Stimulated activated CD8-positive, alpha-beta memory T cell treated with anti-CD3 and anti-CD28 coated beads, Interleukin-4, amount 100 ng/mL, for 48 hours (primary cell): ENCODE results near the gene MTOR.
"Not testable (repeated sequence)": the region's sequence is repeated elsewhere in the genome, so short reads cannot be mapped to it uniquely, and the experiment has no call there.

Experiments
- DNase-seq: peaks from one replicate; pipeline ENCODE4 v3.0.0-alpha.2; 2020

Gene MTOR

DNA sequence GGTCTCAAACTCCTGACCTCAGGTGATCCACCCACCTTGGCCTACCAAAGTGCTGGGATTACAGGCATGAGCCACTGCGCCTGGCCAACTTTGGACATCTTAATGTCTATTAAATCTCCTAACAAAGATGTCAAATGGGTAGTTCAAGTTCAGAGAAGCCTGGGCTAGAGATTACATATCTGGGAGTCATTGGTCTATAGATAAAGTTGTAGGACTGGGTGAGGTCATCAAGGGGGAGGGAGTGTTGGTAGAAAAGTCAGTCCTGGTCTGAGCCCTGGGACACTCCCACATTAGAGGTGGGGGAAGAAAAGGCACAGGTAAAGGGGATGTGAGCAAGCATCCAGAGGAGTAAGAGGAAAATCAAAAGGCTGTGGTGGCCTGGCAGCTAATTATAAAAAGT, 17.3 kb upstream of the MTOR start:
- no peak for DNase-seq

DNA sequence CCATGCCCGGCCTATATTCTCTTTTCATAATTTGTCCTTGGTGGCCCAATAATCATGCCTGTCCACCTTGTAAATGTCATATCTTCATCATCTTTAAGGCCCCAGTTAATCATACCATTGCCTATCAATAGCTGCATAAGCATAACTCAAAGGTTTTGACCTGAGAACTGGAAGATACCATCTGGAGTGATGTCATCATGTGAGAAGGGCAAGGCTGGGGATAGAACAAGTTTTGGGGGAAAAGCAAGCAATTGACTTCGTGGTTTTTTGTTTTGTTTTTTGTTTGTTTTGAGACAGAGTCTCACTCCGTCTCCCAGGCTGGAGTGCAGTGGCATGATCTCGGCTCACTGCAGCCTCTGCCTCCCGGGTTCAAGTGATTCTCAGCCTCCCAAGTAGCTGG, 16.8 kb upstream of the MTOR start:
- DNase-seq: no peak

DNA sequence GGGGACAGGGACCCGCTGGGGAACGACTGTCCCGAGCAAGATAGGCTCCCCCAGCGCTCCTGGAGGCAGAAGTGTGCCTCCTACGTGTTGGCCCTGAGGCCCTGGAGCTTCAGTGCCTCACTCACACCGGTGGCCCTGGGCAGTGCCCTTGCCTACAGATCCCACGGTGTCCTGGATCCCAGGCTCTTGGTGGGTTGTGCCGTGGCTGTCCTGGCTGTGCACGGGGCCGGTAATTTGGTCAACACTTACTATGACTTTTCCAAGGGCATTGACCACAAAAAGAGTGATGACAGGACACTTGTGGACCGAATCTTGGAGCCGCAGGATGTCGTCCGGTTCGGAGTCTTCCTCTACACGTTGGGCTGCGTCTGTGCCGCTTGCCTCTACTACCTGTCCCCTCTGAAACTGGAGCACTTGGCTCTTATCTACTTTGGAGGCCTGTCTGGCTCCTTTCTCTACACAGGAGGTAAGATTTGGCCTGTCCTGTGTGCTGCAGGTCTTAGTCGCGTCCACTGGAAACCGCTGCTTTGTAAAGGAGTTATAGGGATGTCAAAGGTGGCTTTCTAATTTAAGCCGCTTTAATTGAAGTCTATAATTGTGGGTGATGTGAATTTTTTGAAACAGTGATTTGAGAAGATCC, 11.4 kb upstream of the MTOR start:
- DNase-seq: no peak

DNA sequence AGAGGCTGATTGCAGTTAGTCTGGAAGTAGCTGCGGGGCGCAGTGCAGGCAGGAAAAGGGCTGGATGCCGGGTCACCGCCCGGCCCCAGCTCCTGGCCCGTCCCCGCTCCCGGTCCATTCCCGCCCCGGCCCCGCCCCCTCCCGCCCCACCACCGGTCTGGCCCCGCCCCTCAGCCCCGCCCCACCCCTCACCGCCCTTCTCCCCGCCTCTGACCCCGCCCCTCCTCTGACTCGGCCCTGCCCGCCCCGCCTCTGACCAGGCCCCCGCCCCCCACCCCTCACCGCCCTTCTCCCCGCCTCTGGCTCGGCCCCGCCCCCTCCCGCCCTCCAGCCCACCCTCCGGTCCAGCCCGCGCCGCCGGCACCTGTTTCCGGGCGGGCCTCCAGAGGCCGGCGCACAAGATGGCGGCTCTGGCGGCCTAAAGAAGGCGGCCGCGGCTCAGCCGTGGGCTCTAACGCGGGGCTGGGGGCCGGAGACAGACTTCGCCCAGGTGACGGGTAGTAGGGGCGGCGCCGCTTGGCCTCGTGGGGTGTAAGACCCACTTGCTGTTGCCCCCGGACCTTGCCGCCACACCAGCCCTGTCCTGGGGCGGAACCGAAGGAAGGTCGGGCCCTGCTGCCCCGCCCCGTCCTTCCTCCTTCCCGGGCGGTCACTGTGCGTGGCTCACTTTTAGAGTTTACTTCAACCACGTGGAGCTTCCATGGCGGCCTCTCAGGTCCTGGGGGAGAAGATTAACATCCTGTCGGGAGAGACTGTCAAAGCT, 10.7 kb upstream of the MTOR start, which contains the start of gene UBIAD1:
Gene UBIAD1 (plus strand): TSS at position 367 of the 763 bp plus-strand sequence. CDS start 334 bp downstream, at position 701.
- DNase-seq: peak; percentile 88

DNA sequence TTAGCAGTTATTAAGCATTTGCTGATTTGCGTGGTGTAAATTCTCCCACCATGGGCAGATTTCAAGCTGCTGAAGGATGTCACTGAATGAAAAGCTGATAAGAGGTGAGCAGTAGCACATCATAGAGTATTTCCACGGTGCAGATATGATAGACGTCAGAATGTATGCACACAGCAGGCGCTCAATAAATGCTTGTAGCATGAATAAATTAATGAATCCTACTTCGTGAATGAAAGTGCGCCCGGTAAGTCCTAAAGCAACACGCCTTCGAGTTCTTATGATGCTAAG, 10.1 kb upstream of the MTOR start:
- no peak for DNase-seq

DNA sequence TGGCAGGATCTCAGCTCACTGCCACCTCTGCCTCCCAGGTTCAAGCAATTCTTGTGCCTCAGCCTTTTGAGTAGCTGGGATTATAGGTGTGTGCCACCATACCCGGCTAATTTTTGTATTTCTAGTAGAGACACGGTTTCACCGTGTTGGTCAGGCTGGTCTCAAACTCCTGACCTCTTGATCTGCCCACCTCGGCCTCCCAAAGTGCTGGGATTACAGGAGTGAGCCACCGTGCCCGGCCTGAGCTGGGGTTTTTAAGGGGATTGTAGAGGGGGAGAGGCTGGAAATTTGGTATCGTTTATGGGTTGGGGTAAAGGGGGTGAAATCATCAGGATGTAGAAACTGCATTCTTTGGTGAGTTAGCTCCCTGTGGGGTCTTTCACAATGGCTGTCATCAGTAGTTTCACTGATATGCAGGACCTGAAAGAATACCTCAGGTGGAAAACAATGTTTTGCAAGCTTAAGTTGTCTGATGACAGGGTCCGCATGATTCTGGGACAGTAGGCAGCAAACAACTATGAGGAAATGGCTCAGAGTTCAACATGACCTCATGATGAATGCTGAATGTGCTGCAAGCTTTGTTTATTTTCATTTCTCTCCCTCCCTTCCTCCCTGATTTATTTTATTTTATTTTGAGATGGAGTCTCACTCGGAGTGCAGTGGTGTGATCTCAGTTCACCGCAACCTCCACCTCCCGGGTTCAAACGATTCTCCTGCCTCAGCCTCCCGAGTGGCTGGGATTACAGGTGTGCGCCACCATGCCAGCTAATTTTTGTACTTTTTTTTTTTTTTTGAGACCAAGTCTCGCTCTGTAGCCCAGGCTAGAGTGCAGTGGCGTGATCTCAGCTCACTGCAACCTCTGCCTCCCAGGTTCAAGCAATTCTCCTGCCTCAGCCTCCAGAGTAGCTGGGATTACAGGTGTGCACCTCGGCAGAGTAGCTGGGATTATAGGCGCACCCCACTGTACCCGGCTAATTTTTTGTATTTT, 5.3 kb upstream of the MTOR start:
- DNase-seq: not testable (repeated sequence)

DNA sequence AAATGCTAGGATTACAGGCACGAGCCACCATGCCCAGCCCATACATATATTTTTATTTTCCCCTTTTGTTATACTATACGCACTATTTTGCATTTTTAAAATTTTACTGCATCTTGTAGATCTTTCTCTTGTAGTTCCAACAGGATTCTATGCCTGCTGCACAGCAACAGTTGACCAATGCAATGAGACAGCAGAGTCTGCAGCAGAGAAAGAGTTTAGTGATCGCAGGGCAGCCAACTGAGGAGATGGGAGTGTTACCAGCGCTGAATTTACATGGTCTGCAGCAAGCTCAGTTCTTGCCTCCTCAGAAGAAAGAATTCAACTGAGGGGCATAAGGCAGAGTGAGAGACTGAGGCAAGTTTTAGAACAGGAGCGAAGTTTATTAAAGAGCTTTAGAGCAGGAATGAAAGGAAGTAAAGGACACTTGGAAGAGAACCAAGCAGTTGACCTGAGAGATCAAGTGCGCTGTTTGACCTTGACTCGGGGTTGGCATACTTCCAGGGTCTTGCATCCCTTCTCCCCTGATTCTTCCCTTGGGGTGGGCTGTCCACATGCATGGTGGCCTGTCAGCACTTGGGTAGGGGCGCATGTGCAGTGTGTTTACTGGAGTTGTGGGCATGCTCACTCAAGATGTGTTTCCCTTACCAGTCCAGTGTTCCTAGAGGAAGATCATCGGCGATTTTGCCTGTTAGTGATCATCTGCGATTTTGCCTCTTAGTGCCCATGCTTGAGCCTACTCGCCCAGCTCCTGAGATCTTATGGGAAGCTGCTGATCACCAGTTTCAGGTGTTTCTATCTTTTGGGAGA, 4.1 kb upstream of the MTOR start:
- DNase-seq: no peak

DNA sequence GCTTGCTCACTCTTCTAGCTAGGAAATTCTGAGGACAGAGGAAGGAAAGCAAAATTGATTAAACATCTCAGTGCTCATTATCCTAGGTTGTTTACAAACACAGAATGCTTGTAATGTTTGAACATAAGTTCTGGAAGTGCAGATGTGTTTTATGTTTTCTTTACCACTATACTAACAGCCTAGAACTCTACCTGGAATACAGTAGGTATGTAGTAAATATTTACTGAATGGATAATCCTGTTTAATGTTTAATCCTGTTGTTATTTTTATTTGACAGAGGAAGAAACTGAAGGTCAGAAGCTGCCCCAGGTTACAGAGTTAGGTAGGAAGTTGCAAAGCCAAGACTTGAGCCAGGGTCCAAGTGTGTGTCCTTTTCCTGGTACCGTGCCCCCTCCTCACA, 6.1 kb downstream of the MTOR start:
- no peak for DNase-seq

DNA sequence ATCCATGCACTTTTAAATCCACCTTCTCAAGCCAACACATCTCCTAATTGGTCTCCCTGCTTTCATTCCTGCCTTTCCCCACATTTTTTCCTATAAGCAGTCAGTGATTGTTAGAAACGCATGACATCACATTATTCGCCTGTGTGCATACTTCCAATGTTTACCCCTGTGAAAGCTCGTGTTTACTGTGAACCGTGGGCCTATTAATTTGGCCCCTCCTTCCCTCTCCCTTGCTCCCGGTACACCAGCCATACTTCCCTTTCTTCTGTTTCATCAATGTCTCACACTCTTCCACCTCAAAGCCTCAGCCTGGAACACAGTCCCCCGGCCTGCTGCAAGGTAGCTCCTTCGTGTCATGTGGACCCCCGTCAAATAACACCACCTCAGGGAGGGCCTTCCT, 9.1 kb downstream of the MTOR start:
- no peak for DNase-seq

DNA sequence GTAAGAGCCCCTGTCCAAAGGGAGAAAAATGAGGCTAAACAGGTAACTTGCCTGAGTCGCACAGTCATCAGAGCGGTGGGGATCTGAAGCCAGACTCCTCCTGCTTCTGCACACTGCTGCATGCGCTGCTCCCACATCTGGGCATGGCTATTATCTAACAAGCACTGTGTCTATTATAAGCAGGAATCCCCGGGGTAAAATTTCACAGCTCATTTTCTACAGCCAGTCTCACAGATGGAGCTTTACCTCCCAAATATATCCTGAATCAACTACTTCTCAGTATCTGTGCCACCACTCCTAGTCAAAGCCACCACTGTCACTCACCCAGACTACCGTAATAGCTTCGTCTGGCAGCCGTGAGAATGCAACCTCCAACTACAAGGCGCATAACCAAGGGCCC, 9.8 kb downstream of the MTOR start:
- DNase-seq: no peak

DNA sequence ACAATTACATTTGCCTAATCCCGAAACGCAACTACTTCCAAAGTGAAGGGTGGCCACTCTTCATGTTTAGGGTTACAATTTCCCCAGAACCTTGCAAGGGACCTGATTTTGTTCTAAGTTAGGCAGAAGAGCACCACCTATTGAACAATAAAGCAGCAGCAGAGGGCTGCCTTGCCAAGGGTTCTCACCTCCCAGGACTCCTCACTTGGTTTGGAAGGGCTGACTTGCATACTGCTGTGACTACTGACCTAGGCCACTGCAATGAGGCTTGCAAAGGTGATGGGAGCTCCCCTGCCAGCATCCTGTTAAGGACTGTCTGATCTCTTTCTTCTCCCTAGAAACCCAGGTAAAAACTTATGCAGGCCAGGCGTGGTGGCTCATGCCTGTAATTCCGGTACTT, 14.2 kb downstream of the MTOR start:
- no peak for DNase-seq

DNA sequence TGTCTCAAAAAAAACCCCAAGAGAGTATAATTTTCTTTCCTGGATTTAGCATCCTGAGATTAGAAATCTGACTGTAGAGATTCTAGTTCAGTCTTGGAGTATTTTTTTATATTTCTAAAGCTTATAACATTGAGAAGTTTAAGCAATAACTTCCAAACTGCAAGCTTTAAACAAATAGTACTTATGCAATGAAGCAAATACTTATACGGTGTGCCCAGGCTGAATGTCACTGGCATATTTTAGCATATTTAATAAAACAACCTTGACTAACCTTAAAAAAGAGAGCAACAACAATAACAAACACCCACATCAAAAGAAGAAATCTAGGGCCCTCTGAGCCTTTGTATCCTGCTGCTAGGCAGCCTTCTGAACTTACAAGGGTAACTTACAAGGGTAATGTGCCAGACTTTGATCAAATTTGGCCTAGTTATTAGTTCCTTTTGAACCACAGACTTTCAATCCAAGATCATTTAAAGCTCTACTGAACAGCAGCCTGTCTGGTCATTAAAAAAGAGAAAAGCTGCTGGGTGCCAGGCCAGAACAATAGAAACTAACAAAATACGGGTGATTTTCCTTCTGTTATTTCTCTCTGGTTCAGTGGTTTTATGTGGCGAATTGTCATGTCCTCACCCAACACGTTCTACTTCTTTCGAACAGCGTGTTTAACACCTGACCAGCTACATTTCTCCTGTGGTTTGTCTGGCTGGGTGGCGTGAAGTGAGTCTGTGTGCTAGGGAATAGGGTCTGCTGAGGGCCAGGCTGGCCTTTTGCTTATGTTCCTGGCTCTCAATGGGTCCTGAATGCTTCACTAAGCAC, 16.2 kb downstream of the MTOR start:
- no peak for DNase-seq

DNA sequence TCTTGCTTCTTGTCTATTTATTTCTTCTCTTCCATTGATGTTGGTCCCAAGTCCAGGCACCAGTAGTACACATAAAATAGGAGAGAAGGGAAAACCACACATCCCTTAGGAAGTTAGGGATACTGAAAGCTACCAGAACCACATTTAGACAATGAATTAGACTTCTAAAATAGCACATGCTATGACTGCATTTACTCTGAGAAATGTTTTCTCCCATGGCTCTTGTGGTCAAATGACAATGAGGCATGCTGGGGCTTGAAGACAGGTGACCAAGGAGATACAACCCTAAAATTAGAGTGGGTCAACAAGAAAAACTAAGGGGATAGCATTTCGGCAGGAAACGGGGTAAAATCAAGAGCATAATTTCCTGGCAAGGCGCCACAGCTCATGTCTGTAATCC, 17.1 kb downstream of the MTOR start:
- DNase-seq: no peak

DNA sequence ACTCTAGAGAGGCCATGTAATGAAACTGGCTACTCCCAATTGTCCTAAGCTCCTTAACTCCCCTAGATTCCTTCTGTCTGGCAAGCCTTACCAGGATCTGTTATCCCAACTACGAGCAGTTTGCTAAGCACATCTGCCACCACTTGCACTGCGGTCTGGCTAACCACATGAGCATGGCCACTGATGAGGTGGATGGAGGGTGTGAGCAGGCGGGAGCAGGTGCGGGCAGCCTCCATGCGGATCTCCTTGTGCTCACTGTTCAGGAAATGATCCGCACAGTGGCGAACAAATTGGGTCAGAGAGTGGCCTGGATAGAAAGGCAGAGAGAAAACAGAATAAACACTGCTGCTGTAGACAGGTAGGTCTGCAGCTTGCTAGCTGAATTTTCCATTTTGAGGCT, 24.0 kb downstream of the MTOR start:
- no peak for DNase-seq

DNA sequence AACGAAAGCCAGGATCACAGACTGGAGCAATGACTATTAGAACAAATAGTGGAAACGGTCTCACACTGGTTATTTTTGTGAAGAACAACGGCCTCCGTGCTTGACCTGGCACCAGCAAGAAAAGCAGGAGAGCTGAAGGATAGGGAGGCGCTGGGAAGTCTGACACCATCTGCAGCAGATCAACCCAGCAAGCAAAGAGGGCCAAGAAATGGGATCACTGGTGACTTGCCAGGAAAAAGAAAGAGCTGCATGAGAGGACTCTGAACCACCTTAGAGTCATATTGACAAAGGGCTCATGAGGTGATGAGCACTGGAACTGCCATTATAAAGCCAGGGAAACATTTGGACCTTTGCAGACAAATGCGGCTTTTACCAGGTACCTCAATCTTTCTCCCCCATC, 25.0 kb downstream of the MTOR start:
- no peak for DNase-seq

DNA sequence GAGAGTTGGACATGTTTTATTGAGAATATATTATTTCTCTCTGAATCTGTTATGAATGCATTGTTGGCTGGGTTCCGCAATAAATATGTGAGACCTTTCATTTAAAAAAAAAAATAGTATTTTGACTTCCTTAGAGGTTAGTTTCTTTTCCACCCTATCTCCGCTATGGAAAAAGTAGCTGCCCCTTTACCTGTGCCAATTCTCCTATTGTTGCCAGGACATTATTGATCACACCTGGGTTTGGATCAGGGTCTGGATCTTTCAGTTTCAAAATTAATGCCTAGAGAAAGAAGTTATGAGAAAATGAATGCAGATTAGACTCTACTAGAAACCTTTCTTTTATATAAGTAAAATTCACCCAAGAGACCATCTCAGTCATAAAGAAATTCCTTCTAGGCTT, 29.1 kb downstream of the MTOR start:
- no peak for DNase-seq

DNA sequence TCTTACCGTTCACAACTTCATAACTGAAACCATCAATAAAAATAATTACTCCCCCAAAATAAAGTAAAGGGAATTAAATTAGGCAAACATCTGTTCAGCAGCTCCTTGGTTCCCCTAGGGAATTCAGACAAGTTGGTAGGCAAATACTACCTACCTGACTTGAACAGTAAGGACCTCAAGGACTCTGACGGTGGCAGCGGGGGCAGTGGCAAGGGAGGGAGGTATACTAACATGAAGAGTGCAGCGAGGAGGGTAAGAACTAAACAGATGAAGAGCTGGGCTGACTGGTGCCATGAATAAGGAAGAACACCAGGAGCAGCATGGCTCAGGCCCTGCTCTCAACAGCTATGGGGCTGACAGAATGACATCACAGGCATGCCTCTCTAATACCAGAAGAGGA, 33.1 kb downstream of the MTOR start:
- DNase-seq: no peak

DNA sequence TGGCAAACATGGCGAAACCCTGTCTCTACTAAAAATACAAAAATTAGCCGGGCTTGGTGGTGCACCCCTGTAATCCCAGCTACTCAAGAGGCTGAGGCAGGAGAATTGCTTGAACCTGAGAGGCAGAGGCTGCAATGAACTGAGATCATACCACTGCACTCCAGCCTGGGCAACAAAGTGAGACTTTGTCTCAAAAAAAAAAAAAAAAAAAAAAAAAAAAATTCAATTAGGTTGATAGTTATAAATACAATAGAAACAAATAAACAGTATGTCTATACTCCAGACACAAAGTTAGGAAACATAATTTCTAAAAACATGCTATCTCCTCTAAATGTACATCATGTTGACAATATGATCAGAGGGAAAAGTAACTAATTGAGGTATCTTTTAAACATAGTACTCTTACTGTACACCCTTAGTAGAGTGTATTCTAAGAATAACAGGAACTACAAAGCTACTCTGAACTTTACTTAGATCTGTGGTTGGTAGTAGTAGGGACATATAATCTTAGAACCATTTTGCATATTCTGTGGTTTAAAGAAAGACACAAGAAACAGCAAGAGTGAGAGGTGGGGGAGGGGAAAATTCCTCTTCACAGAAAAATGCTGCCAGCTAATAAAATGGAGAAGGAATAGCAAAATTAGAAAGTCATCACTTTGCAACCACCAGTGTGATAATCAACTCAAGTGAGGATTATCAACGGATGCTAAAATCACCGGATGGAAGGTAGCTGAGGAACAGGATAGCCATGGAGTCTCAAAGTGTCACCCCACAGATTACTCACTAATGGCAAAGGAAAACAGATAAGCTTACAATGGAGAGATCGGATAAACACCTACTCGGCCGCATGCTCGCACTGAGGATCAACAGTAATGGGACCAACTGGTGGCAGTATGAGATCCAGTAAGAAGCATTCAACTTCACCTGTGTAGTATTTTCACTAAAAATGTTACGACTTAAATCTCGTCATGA, 35.0 kb downstream of the MTOR start:
- DNase-seq: no peak

DNA sequence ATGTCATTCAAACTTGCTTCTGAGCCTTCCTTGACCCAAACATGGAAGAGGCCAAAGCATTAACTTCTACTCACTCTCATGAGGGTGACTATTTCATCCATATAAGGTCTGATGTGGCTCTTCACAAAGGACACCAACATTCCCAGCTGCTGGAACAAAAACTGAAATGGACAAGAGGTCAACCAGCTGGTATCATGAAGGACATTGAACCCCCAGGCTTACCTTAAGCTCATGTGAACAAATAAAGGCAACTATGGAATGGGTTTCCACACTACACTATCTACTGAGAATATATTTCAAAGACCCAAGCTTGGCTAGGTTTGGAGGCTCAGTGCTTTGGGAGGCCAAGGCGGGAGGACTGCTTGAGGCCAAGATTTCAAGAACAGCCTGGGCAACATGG, 46.3 kb downstream of the MTOR start:
- DNase-seq: no peak

DNA sequence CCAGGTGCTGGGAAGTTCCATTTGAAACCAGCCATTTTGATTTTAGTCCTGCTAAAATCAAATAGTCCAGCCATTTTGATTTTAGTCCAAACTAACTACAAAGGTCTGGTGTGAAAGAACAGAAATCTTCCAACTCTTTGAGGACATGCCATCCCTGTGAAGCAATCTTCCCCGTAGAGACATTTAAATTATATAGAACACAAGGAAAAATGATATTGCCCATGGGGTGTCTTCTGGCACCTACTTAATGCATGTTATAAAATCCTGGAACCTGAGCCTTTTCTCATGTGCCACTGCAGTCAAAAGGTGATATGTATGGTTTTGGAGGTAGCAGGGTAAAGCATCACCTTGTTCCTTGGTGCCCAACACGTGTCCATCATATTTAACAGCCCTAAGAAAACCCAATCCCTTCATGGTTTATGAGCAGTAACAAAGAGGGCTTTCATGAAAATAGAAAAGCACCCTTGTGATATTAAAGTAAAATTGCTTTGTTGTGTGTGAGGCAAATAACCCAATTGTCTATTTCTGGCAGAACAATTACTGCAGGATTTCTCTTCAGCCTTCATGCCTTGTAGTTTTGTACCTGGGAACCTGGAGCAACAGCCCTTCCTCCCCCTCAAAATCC, 46.9 kb downstream of the MTOR start:
- DNase-seq: no peak
